IMR-90 (cell line): ENCODE measurements around the gene PRR19. TPM values are rescaled to one million over a fixed set of nuclear protein-coding genes. Genes with fewer than 3 reads are reported as not detected.

Experiments used
- ATAC-seq: fragments of 200-7000 bp; cut with Tn5 transposase; 2 replicates; pipeline ENCODE4 v1.9.1; 2020; ENCODE audit warnings: low read depth, mild to moderate bottlenecking, moderate library complexity
- BruUV-seq: library from RNA; stranded (reverse); fragments of 400-500 nt; replicated peaks from 2 replicates; lab custom pipeline; 2021; lab: Mats Ljungman, UMichigan
- CTCF ChIA-PET: fragments of 300-600 bp; formaldehyde crosslinking; extraction: SDS; loops from one replicate; lab custom pipeline; 2021; ENCODE audit warnings: antibody characterized with exemption; lab: Yijun Ruan, JAX
- POLR2A ChIA-PET: fragments of 300-600 bp; sonication (Branson Sonifier 250); formaldehyde crosslinking; loops from one replicate; lab custom pipeline; 2022; ENCODE audit warnings: antibody characterized with exemption; ENCODE audit not compliant: unreplicated experiment; lab: Charles Lee
- DNase-seq: peaks from one replicate; pipeline ENCODE4 v3.0.0; 2013
- H2AFZ ChIP-seq: replicated peaks from 2 replicates; pipeline ENCODE3; 2013; ENCODE audit warnings: low read length, mild to moderate bottlenecking; ENCODE audit not compliant: poor library complexity
- H2AK5ac ChIP-seq: 2 replicates; pipeline ENCODE4 v1.6.1; 2013; ENCODE audit warnings: low read depth, low read length, inconsistent platforms
- H2AK9ac ChIP-seq: replicated peaks from 2 replicates; pipeline ENCODE3; 2013; ENCODE audit warnings: mild to moderate bottlenecking, low read depth, low read length, moderate library complexity; ENCODE audit not compliant: poor library complexity
- H2BK120ac ChIP-seq: 2 replicates; pipeline ENCODE4 v1.6.1; 2013; ENCODE audit warnings: low read depth, low read length, inconsistent platforms
- H2BK15ac ChIP-seq: 3 replicates; pipeline ENCODE4 v1.6.1; 2013; ENCODE audit warnings: low read depth, low read length, inconsistent platforms
- H2BK20ac ChIP-seq: 2 replicates; pipeline ENCODE4 v1.6.1; 2013; ENCODE audit warnings: low read depth, mild to moderate bottlenecking, inconsistent platforms, low read length, moderate library complexity
- H2BK5ac ChIP-seq: 2 replicates; pipeline ENCODE4 v1.6.1; 2013; ENCODE audit warnings: mild to moderate bottlenecking, low read depth, low read length, inconsistent platforms; ENCODE audit not compliant: poor library complexity, severe bottlenecking
- H3K14ac ChIP-seq: replicated peaks from 2 replicates; pipeline ENCODE4 v1.6.1; 2013; ENCODE audit warnings: low read depth, low read length, inconsistent platforms
- H3K18ac ChIP-seq: 2 replicates; pipeline ENCODE4 v1.6.1; 2013; ENCODE audit warnings: low read depth, low read length, control low read depth
- H3K23ac ChIP-seq: 2 replicates; pipeline ENCODE4 v1.6.1; 2013; ENCODE audit warnings: low read depth, low read length, inconsistent platforms
- H3K27ac ChIP-seq: 2 replicates; pipeline ENCODE4 v1.5.1; 2013; ENCODE audit warnings: mild to moderate bottlenecking, control low read depth, low read length; ENCODE audit not compliant: insufficient read depth
- H3K27me3 ChIP-seq: 2 replicates; pipeline ENCODE4 v1.6.1; 2013; ENCODE audit warnings: low read length; ENCODE audit not compliant: control insufficient read depth, insufficient read depth
- H3K36me3 ChIP-seq: 2 replicates; pipeline ENCODE4 v1.6.1; 2013; ENCODE audit warnings: low read length, mixed read lengths; ENCODE audit not compliant: control insufficient read depth, insufficient read depth
- H3K4ac ChIP-seq: 2 replicates; pipeline ENCODE4 v1.6.1; 2013; ENCODE audit warnings: low read depth, low read length, inconsistent platforms
- H3K4me1 ChIP-seq: 2 replicates; pipeline ENCODE4 v1.6.1; 2013; ENCODE audit warnings: low read length, mixed read lengths; ENCODE audit not compliant: control insufficient read depth, insufficient read depth
- H3K4me2 ChIP-seq: 2 replicates; pipeline ENCODE4 v1.6.1; 2013; ENCODE audit warnings: low read depth, mild to moderate bottlenecking, control low read depth, low read length, moderate library complexity
- H3K4me3 ChIP-seq: 2 replicates; pipeline ENCODE4 v1.5.1; 2013; ENCODE audit warnings: low read depth, mild to moderate bottlenecking, control low read depth, low read length, moderate library complexity; ENCODE audit not compliant: insufficient read depth
- H3K56ac ChIP-seq: 2 replicates; pipeline ENCODE4 v1.6.1; 2013; ENCODE audit warnings: low read length, inconsistent platforms; ENCODE audit not compliant: insufficient read depth; ENCODE audit errors: extremely low read depth
- H3K79me1 ChIP-seq, 2 experiments: 2 replicates each; pipeline ENCODE4 v1.6.1; 2013; ENCODE audit warnings: low read length in 2 of 2, inconsistent platforms in 1 of 2, low read depth in 1 of 2
- H3K9ac ChIP-seq: 2 replicates; pipeline ENCODE4 v1.6.1; 2013; ENCODE audit warnings: low read depth, low read length, control low read depth
- H3K9me1 ChIP-seq: 2 replicates; pipeline ENCODE4 v1.6.1; 2013; ENCODE audit warnings: low read length, inconsistent platforms; ENCODE audit not compliant: insufficient read depth
- H3K9me3 ChIP-seq: 2 replicates; pipeline ENCODE4 v1.6.1; 2013; ENCODE audit warnings: low read length; ENCODE audit not compliant: control insufficient read depth, insufficient read depth
- H4K20me1 ChIP-seq: 2 replicates; pipeline ENCODE4 v1.6.1; 2013; ENCODE audit warnings: low read length, inconsistent platforms; ENCODE audit not compliant: insufficient read depth
- H4K5ac ChIP-seq: 2 replicates; pipeline ENCODE4 v1.6.1; 2013; ENCODE audit warnings: mild to moderate bottlenecking, low read depth, low read length, control low read depth
- H4K8ac ChIP-seq, 2 experiments: 2 replicates each; pipeline ENCODE4 v1.6.1; 2013; ENCODE audit warnings: low read depth in 2 of 2, low read length in 2 of 2, control low read depth in 1 of 2, inconsistent platforms in 1 of 2
- H4K91ac ChIP-seq: 2 replicates; pipeline ENCODE4 v1.6.1; 2013; ENCODE audit warnings: low read depth, low read length, inconsistent platforms; ENCODE audit not compliant: insufficient read depth
- BHLHE40 ChIP-seq: fragments of 150-350 bp; IDR thresholded peaks from 2 replicates; pipeline ENCODE4 v1.6.1; 2016; ENCODE audit warnings: mild to moderate bottlenecking, low read depth, low read length
- NFE2L2 ChIP-seq: fragments of 150-350 bp; IDR thresholded peaks from 2 replicates; pipeline ENCODE4 v1.6.1; 2016; ENCODE audit warnings: low read depth, mild to moderate bottlenecking, low read length
- RAD21 ChIP-seq: IDR thresholded peaks from 2 replicates; pipeline ENCODE4 v1.6.1; 2012; ENCODE audit warnings: low read length, improper control_type of control experiment
- SMC3 ChIP-seq: fragments of 150-350 bp; IDR thresholded peaks from 2 replicates; pipeline ENCODE4 v1.6.1; 2016; ENCODE audit warnings: low read depth, mild to moderate bottlenecking, antibody characterized with exemption, low read length, moderate library complexity
- USF2 ChIP-seq: fragments of 150-350 bp; IDR thresholded peaks from 2 replicates; pipeline ENCODE4 v1.6.1; 2017; ENCODE audit warnings: mild to moderate bottlenecking, antibody characterized with exemption, low read length, low read depth
- WGBS, 2 experiments: methylation state at CpG; one replicate each; pipeline versions ENCODE4 v1.1.5 to v1.1.7; 2013; ENCODE audit warnings: missing lambda C conversion rate in 2 of 2; ENCODE audit not compliant: insufficient read length in 1 of 2; ENCODE audit errors: extremely low coverage in 2 of 2; 5-methylcytosine and 5-hydroxymethylcytosine counted together
- dilution Hi-C: fragments of 300-500 bp; cut with HindIII; formaldehyde crosslinking; loops from one replicate; pipeline ENCODE4 v1.14.3; 2018; ENCODE audit warnings: low sequenced_read_pairs; ENCODE audit not compliant: unreplicated experiment
- in situ Hi-C: fragments of 300-500 bp; cut with MboI; formaldehyde crosslinking; loops from 3 replicates; pipeline ENCODE4 v1.14.3; 2019; ENCODE audit warnings: low sequenced_read_pairs, inconsistent platforms, mixed read lengths
- intact Hi-C: fragments of 100-400 bp; cut with micrococcal nuclease; formaldehyde crosslinking; loops from 2 replicates; pipeline ENCODE4 v1.10.0; 2022
- polyA plus RNA-seq, 3 experiments: library from polyadenylated mRNA; depleted of rRNA; stranded (reverse); fragments of >200 nt; gene quantifications; 2 replicates each; pipeline ENCODE4 v1.2.3, GENCODE V29; 2012; ENCODE audit warnings: low replicate concordance in 1 of 3
- total RNA-seq: library from RNA; depleted of rRNA; stranded (reverse); fragments of >200 nt; gene quantifications from 2 replicates; pipeline ENCODE4 v1.2.3, GENCODE V29; 2012

Gene PRR19
- total and polyA plus RNA-seq, 2 of the 4 experiments (the other 2 are of a cell fraction) = 0.36 to 1.6 TPM

GRCh38 chr19:42271045-42271419 is 30.9 kb upstream of the PRR19 start:
- dilution Hi-C loops (no loop called here), in situ Hi-C loops (no loop called here), intact Hi-C loops (no loop called here)
- BruUV-seq = no TSS peak
- ATAC-seq (no peak), DNase-seq (no peak)
- H2BK20ac ChIP-seq = peak overlapping the region; percentile 84
- H3K9me1 ChIP-seq = peaks cover 9% of the 10 kb centered on the region
- H3K27me3 ChIP-seq = no peaks in the 10 kb centered on the region
- peaks cover 26% of the 10 kb centered on the region for H3K36me3 ChIP-seq
- 73% methylated on average over 2 of the region's 3 CpGs; no CpG with 5 or more reads in 1 of the 2 experiments for WGBS, 2 experiments
- H2BK5ac ChIP-seq = peak overlapping the region; percentile 90
- peaks cover 19% of the 10 kb centered on the region; the same call in 1 of the 2 replicates for H4K20me1 ChIP-seq
- peak overlapping the region; percentile 88 for H3K27ac ChIP-seq
- no peak overlapping the region; the same call in 2 of the 3 replicates for H2BK15ac ChIP-seq
- H3K4ac ChIP-seq = peak overlapping the region; percentile 99
- POLR2A ChIA-PET = no interaction called here
- peak overlapping the region; percentile 97 for H3K14ac ChIP-seq
- H2AK9ac ChIP-seq = peak overlapping the region; percentile 99
- no peak overlapping the region for H3K4me3 ChIP-seq
- H4K5ac ChIP-seq = peak overlapping the region; percentile 95
- H4K91ac ChIP-seq = peak overlapping the region; percentile 96
- H2AK5ac ChIP-seq = peak overlapping the region; percentile 100
- no peak overlapping the region for H3K56ac ChIP-seq
- peak overlapping the region; percentile 91 for H3K23ac ChIP-seq
- TF ChIP-seq SMC3 (no peak), USF2 (no peak; the same call in 1 of the 2 replicates), BHLHE40 (no peak), RAD21 (no peak), NFE2L2 (no peak)
- peaks cover 11% of the 10 kb centered on the region for H3K4me1 ChIP-seq
- CTCF ChIA-PET = interaction anchor here (1.2 to 2.7 kb wide), 3 partner anchors 8 to 25 kb away, joined by 3 to 12 read pairs (median 3); no protein-coding TSS in a partner anchor
- peak overlapping the region; percentile 58 to 98; a peak in 2 of 4 replicates for H4K8ac ChIP-seq
- H3K79me1 ChIP-seq = peaks cover 28 to 56% of the 10 kb centered on the region in 2 experiments
- H2AFZ ChIP-seq = peak overlapping the region; percentile 88
- peak overlapping the region; percentile 93 for H3K9ac ChIP-seq
- peak overlapping the region; percentile 95 for H3K4me2 ChIP-seq
- no peaks in the 10 kb centered on the region for H3K9me3 ChIP-seq
- peak overlapping the region; percentile 76 for H3K18ac ChIP-seq
- peak overlapping the region; percentile 77 for H2BK120ac ChIP-seq
